ENCODE data around the gene BDH1.

The BDH1 gene

GRCh38 chr3:197533927-197534725, 21.6 kb downstream of the BDH1 start:
- no peak for DNase-seq (ENCODE audit: low read depth)
- TF ChIP-seq MYC (IDR thresholded peaks at IDR 0.05; ENCODE audit: low read depth, low read length) (no peak), POLR2A (IDR thresholded peaks at IDR 0.05; ENCODE audit: extremely low read depth, insufficient read length) (no peak), CTCF (IDR thresholded peaks at IDR 0.05; ENCODE audit: low read depth, low read length) (no peak)
- TF ChIP-seq, protein P1, sequence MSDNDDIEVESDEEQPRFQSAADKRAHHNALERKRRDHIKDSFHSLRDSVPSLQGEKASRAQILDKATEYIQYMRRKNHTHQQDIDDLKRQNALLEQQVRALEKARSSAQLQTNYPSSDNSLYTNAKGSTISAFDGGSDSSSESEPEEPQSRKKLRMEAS (IDR thresholded peaks at IDR 0.05; ENCODE audit: low read depth, low read length): no peak
- no peak overlapping the region for H3K4me3 ChIP-seq (ENCODE audit: low read depth, low read length)

DNA sequence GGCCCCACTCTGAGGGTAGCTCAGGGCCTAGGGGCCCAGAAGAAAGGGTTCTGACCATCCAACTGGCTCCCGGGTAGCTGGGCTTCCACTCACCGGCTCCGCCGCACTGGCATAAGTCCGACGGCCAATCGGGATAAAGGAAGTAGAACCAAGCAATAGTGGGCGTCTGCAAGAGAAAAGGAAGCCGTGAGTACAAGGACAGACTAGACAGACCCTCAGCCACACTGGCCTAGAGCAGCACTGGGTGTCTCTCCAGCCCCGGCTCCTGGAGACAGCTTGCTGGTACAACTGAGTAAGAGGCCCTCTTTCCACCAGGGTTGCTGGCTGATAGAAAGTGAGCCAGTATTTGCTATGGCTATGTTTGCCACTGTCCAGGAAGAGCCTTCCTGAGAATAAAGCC, 22.4 kb downstream of the BDH1 start:
- no peak for DNase-seq (ENCODE audit: low read depth)
- no peak overlapping the region for H3K4me3 ChIP-seq (ENCODE audit: low read depth, low read length)
- no peak for TF ChIP-seq POLR2A (IDR thresholded peaks at IDR 0.05; ENCODE audit: extremely low read depth, insufficient read length)
- no peak for TF ChIP-seq CTCF (IDR thresholded peaks at IDR 0.05; ENCODE audit: low read depth, low read length)
- TF ChIP-seq, protein P1 (IDR thresholded peaks at IDR 0.05; ENCODE audit: low read depth, low read length): no peak
- no peak for TF ChIP-seq MYC (IDR thresholded peaks at IDR 0.05; ENCODE audit: low read depth, low read length)

DNA sequence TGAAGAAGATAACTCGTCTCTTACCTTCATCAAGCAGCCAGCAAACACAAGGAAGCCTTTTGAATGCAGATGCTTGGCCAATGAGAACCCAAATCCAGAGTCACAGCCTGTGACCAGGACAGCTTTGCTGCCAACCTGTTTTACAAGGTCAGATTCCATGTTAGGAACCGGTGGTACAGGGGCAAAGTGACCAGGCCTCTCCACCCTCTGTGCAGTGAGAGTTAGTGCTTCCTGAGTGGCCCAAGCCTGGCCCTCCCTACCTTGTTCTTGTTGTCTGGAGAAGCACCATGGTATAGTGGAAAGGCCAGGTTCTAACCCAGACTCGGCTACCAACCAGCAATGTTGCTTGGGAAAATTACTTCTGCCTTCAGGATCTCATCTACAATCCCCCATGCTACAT, 23.4 kb downstream of the BDH1 start:
- no peak overlapping the region for H3K4me3 ChIP-seq (ENCODE audit: low read depth, low read length)
- no peak for TF ChIP-seq CTCF (IDR thresholded peaks at IDR 0.05; ENCODE audit: low read depth, low read length)
- TF ChIP-seq, protein P1 (IDR thresholded peaks at IDR 0.05; ENCODE audit: low read depth, low read length): no peak
- TF ChIP-seq MYC (IDR thresholded peaks at IDR 0.05; ENCODE audit: low read depth, low read length): no peak
- TF ChIP-seq POLR2A (IDR thresholded peaks at IDR 0.05; ENCODE audit: extremely low read depth, insufficient read length): no peak
- no peak for DNase-seq (ENCODE audit: low read depth)

GRCh38 chr3:197528190-197528589, 27.6 kb downstream of the BDH1 start:
- H3K4me3 ChIP-seq (ENCODE audit: low read depth, low read length): no peak overlapping the region
- no peak for DNase-seq (ENCODE audit: low read depth)
- TF ChIP-seq POLR2A (IDR thresholded peaks at IDR 0.05; ENCODE audit: extremely low read depth, insufficient read length): no peak
- no peak for TF ChIP-seq CTCF (IDR thresholded peaks at IDR 0.05; ENCODE audit: low read depth, low read length)
- TF ChIP-seq MYC (IDR thresholded peaks at IDR 0.05; ENCODE audit: low read depth, low read length): no peak
- TF ChIP-seq, protein P1 (IDR thresholded peaks at IDR 0.05; ENCODE audit: low read depth, low read length): no peak

- TF ChIP-seq POLR2A (IDR thresholded peaks at IDR 0.05; ENCODE audit: extremely low read depth, insufficient read length) (no peak), MYC (IDR thresholded peaks at IDR 0.05; ENCODE audit: low read depth, low read length) (no peak), CTCF (IDR thresholded peaks at IDR 0.05; ENCODE audit: low read depth, low read length) (no peak)
- TF ChIP-seq, protein P1 (IDR thresholded peaks at IDR 0.05; ENCODE audit: low read depth, low read length): no peak
- no peak for DNase-seq (ENCODE audit: low read depth)
- no peak overlapping the region for H3K4me3 ChIP-seq (ENCODE audit: low read depth, low read length)
These were observed 28.2 kb downstream of the BDH1 start for GRCh38 chr3:197527569-197527968.
